Measurements from ENCODE around the gene RITA1. TPM values are rescaled to one million over a fixed set of nuclear protein-coding genes. Genes with fewer than 3 reads are reported as not detected.

The RITA1 gene
- polyA plus RNA-seq, 1 donor, result 13.8 TPM

DNA sequence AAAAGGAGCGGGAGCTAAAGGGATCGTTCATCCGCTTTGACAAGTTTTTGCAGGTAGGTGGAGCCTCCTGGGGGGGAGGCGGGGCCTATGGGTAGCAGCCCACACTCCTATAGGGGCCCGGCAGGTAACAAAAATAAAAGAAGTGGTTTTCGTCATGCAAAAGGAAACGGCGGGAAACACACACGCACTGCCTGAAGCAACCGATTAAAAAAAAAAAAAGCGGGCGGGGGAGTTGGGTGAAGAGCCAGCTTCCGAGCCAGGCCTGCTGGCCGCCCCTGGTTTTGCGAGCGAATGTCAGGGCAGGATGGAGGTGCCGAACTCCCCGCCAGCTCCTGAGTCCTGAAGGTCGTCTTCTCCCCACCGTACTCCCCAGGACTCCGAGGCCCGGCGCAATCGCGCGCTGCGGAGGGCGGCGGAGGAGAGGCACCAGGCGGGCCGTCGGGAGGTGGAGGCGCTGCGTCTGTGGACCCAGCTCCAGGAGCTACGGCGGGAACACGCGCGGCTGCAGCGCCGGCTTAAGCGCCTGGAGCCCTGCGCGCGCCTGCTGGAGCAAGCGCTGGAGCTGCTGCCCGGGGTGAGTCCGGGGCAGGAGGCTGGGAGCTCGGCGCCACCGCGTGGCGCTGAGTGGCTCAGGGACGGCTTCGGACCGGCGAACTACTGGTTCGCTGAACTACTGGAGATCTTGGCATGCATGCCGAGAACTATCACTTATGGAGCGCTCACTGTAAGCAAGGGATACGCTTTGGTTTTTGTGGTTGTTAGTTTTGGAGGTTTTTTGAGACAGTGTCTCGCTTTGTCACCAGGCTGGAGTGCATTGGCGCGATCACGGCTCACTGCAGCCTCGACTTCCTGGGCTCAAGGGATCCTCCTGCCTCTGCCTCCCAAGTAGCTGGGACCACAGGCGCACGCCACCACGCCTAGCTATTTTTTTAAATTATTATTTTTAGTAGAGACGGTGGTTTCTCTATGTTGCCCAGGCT lies 32.4 kb upstream of the RITA1 start:
- peaks cover 66% of the 10 kb centered on the region for H3K27me3 ChIP-seq (ENCODE audit: control insufficient read depth, insufficient read depth, low read length)
- 0% methylated on average over 5 of the region's 70 CpGs for WGBS (ENCODE audit: insufficient coverage, low lambda C conversion rate)
- no peak overlapping the region for H3K27ac ChIP-seq (ENCODE audit: low read length)
- DNase-seq, result peak; percentile 58 to 66
- peaks cover 5% of the 10 kb centered on the region for H3K4me1 ChIP-seq (ENCODE audit: control insufficient read depth, insufficient read depth, low read length)
- H3K9me3 ChIP-seq (ENCODE audit: control insufficient read depth, low read depth, low read length), result no peaks in the 10 kb centered on the region
- H3K36me3 ChIP-seq (ENCODE audit: control insufficient read depth, insufficient read depth, low read length), result peaks cover 9% of the 10 kb centered on the region
- H3K4me3 ChIP-seq (ENCODE audit: low read length), result peak overlapping the region; percentile 4

DNA sequence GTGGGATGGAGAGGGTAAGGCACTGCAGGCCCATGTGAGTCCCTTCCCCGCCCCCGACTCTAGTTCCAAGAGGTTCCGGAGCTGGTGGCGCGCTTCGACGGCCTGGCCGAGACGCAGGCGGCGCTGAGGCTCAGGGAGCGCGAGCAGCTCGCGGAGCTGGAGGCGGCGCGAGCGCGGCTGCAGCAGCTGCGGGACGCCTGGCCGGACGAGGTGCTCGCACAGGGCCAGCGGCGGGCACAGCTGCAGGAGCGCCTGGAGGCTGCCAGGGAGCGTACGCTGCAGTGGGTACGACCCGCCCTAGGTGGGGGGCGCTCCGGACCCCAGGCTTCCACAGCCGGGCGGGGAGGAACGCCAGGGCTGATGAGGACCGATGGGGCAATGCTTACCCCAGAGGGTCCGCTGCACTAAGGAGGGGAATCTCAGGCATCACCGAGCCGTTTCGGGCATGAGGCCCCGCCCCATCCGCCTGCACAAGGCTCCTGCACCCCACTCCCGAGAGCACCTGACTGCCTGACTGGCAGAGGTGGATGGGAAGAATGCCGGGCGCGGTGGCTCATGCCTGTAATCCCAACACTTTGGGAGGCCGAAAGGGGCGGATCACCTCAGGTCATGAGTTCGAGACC lies 31.1 kb upstream of the RITA1 start:
- peaks cover 20% of the 10 kb centered on the region for H3K36me3 ChIP-seq (ENCODE audit: control insufficient read depth, insufficient read depth, low read length)

DNA sequence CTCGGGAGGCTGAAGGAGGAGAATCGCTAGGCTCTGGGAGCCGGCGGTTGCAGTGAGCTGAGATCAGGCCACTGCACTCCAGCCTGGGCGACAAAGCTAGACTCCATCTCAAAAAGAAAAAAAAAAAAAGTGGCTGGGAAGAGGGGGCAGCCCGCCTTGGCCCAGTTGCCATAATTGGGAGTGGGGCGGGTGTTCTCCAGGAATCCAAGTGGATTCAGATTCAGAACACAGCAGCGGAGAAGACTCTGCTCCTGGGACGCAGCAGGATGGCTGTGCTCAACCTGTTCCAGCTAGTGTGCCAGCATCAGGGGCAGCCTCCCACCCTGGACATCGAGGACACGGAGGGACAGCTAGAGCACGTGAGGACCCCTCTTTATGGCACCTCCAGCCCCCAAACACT lies 30.5 kb upstream of the RITA1 start:
- no peak for DNase-seq
- H3K4me1 ChIP-seq (ENCODE audit: control insufficient read depth, insufficient read depth, low read length), result no peaks in the 10 kb centered on the region
- peaks cover 57% of the 10 kb centered on the region for H3K27me3 ChIP-seq (ENCODE audit: control insufficient read depth, insufficient read depth, low read length)
- H3K27ac ChIP-seq (ENCODE audit: low read length), result no peak overlapping the region
- no peaks in the 10 kb centered on the region for H3K9me3 ChIP-seq (ENCODE audit: control insufficient read depth, low read depth, low read length)
- H3K36me3 ChIP-seq (ENCODE audit: control insufficient read depth, insufficient read depth, low read length), result peaks cover 26% of the 10 kb centered on the region
- WGBS (ENCODE audit: insufficient coverage, low lambda C conversion rate), result no CpG with 5 or more reads among the region's 12 CpGs
- no peak overlapping the region for H3K4me3 ChIP-seq (ENCODE audit: low read length)

More for the DNA sequence above, 31.1 kb upstream of the RITA1 start:
- Histone ChIP-seq H3K27ac (ENCODE audit: low read length) (no peak overlapping the region), H3K9me3 (ENCODE audit: control insufficient read depth, low read depth, low read length) (no peaks in the 10 kb centered on the region), H3K4me1 (ENCODE audit: control insufficient read depth, insufficient read depth, low read length) (peaks cover 3% of the 10 kb centered on the region), H3K27me3 (ENCODE audit: control insufficient read depth, insufficient read depth, low read length) (peaks cover 63% of the 10 kb centered on the region), H3K4me3 (ENCODE audit: low read length) (no peak overlapping the region)
- DNase-seq, result no peak
- no CpG with 5 or more reads among the region's 51 CpGs for WGBS (ENCODE audit: insufficient coverage, low lambda C conversion rate)

DNA sequence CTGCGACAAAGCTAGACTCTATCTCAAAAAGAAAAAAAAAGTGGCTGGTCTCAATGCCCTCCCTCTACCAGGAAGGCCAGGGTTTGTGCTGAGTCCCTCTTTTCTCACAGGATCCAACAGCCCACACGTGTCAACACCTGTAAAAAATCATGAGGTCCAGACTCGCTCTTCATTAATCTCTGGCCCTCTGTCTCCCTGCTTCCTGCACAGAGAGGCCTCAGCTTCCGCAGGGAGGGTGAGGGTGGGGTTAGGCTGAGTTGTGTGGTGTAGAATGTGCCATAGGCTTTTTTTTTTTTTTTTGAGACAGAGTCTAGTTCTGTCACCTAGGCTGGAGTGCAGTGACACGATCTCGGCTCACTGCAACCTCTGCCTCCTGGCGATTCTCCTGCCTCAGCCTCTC lies 29.9 kb upstream of the RITA1 start:
- Histone ChIP-seq H3K4me1 (ENCODE audit: control insufficient read depth, insufficient read depth, low read length) (no peaks in the 10 kb centered on the region), H3K27me3 (ENCODE audit: control insufficient read depth, insufficient read depth, low read length) (peaks cover 52% of the 10 kb centered on the region), H3K36me3 (ENCODE audit: control insufficient read depth, insufficient read depth, low read length) (peaks cover 32% of the 10 kb centered on the region), H3K4me3 (ENCODE audit: low read length) (no peak overlapping the region), H3K9me3 (ENCODE audit: control insufficient read depth, low read depth, low read length) (no peaks in the 10 kb centered on the region), H3K27ac (ENCODE audit: low read length) (no peak overlapping the region)
- WGBS (ENCODE audit: insufficient coverage, low lambda C conversion rate), result no CpG with 5 or more reads among the region's 7 CpGs
- DNase-seq, result no peak

DNA sequence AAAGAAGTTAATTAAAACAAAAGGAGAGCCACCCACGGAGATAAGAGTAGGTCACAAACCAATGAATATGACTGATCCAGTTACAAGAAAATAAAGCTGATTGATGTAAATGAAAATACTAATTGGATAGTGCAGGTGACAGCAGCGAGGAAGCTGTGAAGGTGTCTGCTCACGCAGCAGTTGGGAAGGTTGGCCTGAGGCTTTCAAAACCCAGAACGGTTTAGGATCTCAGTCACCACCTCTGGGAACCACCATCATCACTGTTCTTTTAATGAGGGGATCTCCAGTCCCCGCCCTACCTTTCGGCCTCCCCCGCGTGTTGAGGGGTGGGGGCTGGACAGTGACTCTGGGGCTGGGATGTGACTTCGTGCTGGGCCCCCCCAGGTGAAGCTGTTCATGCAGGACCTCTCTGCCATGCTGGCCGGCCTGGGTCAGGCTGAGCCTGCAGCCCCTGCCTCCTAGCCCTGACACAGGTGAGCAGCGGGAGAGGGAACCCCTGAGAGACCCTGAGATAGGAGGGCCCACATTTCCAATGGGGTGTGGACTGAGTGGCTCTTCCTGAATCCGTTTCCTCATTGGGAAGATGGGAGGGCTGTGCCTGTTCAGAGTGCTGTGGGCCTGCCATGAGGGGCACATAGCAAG lies 28.2 kb upstream of the RITA1 start:
- H3K4me3 ChIP-seq (ENCODE audit: low read length), result no peak overlapping the region
- no peak for DNase-seq
- H3K27ac ChIP-seq (ENCODE audit: low read length), result no peak overlapping the region
- 100% methylated on average over 1 of the region's 12 CpGs for WGBS (ENCODE audit: insufficient coverage, low lambda C conversion rate)
- peaks cover 37% of the 10 kb centered on the region for H3K27me3 ChIP-seq (ENCODE audit: control insufficient read depth, insufficient read depth, low read length)
- no peaks in the 10 kb centered on the region for H3K9me3 ChIP-seq (ENCODE audit: control insufficient read depth, low read depth, low read length)
- H3K36me3 ChIP-seq (ENCODE audit: control insufficient read depth, insufficient read depth, low read length), result peaks cover 47% of the 10 kb centered on the region
- no peaks in the 10 kb centered on the region for H3K4me1 ChIP-seq (ENCODE audit: control insufficient read depth, insufficient read depth, low read length)

DNA sequence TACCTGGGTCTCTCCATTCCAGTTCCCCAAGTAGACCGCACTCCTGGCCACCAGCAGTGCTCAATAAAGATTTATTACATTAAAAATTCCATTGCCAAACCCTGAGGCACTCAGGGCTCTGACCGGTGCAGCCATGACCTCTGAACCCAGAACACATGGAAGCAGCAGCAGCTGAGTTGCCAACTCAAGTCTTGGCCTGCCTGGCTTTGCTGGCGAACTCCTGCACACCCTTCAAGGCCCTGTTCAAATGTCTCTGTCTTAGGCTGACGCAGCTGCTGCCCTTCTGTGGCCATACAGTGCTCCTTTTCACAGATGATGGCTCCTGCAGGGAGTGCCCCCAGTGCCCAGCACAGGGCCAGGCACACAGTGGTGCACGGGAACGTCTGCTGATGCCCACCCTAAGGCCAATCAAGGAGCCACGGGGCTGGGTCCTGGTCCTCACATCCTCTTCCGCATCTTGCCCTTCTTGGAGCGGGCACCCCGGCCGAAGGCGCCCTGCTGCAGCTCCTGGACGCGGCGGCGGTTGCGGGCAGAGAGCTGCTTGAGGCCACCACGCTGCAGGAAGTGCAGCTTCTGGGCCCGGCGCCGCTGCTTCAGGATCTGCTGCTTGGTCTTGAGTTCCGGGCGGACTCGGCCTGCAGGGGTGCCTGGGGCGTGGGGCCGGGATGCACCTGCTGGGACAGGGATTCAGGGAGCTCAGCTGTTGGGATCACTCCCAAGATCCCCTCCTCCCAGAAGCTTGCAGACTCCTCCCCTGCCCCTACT lies 26.9 kb upstream of the RITA1 start:
- peaks cover 60% of the 10 kb centered on the region for H3K36me3 ChIP-seq (ENCODE audit: control insufficient read depth, insufficient read depth, low read length)
- peaks cover 24% of the 10 kb centered on the region for H3K27me3 ChIP-seq (ENCODE audit: control insufficient read depth, insufficient read depth, low read length)
- no peak for DNase-seq

DNA sequence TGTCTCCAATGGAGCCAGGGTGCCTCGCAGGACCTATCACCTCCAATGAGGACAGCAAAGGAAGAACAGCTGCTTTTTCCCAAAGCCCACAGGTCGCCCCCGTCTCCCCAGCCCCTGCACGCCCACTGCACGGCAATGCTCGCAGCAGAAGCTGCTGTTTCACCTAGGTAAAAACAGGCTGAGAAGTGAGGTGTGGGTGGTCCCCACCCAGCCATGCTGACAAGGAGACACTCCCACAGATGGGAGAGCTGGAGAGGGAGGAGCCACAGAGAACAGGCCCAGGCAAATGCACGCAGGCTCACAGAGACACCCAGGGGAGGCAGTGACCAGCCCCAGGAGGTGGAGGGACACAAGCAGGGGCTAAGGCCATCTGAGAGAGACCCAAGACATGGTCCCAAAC lies 25.6 kb upstream of the RITA1 start:
- Histone ChIP-seq H3K27ac (ENCODE audit: low read length) (no peak overlapping the region), H3K27me3 (ENCODE audit: control insufficient read depth, insufficient read depth, low read length) (peaks cover 11% of the 10 kb centered on the region), H3K9me3 (ENCODE audit: control insufficient read depth, low read depth, low read length) (no peaks in the 10 kb centered on the region), H3K36me3 (ENCODE audit: control insufficient read depth, insufficient read depth, low read length) (peaks cover 66% of the 10 kb centered on the region), H3K4me1 (ENCODE audit: control insufficient read depth, insufficient read depth, low read length) (no peaks in the 10 kb centered on the region), H3K4me3 (ENCODE audit: low read length) (no peak overlapping the region)
- no peak for DNase-seq
- no CpG with 5 or more reads among the region's 7 CpGs for WGBS (ENCODE audit: insufficient coverage, low lambda C conversion rate)

More for the DNA sequence above, 26.9 kb upstream of the RITA1 start:
- no peak overlapping the region for H3K27ac ChIP-seq (ENCODE audit: low read length)
- no CpG with 5 or more reads among the region's 26 CpGs for WGBS (ENCODE audit: insufficient coverage, low lambda C conversion rate)
- H3K4me3 ChIP-seq (ENCODE audit: low read length), result no peak overlapping the region
- H3K4me1 ChIP-seq (ENCODE audit: control insufficient read depth, insufficient read depth, low read length), result no peaks in the 10 kb centered on the region
- H3K9me3 ChIP-seq (ENCODE audit: control insufficient read depth, low read depth, low read length), result no peaks in the 10 kb centered on the region

DNA sequence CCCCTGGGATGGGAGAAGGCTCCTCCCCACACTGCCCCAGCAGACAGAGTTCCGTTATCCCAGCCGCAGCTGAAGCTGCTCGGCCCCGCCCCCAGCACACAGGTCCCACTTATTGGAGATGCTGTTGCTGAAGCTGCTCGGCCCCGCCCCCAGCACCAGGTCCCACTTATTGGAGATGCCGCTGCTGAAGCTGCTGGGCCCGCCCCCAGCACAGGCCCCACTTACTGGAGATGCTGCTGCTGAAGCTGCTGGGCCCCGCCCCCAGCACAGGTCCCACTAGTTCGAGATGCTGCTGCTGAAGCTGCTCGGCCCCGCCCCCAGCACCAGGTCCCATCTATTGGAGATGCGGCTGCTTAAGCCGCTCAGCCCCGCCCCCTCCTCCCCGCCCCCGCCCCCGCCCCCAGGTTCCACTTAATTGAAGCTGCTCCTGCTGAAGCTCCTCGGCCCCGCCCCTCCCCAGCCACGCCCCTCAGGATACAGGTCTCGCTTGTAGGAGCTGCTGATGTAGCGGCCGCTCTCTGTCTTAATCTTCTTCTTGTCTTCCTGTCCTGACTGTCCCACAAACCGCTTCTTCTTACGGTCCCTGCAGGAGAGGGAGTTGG lies 24.0 kb upstream of the RITA1 start:
- no peak for DNase-seq
- peaks cover 80% of the 10 kb centered on the region for H3K36me3 ChIP-seq (ENCODE audit: control insufficient read depth, insufficient read depth, low read length)
- no CpG with 5 or more reads among the region's 26 CpGs for WGBS (ENCODE audit: insufficient coverage, low lambda C conversion rate)

DNA sequence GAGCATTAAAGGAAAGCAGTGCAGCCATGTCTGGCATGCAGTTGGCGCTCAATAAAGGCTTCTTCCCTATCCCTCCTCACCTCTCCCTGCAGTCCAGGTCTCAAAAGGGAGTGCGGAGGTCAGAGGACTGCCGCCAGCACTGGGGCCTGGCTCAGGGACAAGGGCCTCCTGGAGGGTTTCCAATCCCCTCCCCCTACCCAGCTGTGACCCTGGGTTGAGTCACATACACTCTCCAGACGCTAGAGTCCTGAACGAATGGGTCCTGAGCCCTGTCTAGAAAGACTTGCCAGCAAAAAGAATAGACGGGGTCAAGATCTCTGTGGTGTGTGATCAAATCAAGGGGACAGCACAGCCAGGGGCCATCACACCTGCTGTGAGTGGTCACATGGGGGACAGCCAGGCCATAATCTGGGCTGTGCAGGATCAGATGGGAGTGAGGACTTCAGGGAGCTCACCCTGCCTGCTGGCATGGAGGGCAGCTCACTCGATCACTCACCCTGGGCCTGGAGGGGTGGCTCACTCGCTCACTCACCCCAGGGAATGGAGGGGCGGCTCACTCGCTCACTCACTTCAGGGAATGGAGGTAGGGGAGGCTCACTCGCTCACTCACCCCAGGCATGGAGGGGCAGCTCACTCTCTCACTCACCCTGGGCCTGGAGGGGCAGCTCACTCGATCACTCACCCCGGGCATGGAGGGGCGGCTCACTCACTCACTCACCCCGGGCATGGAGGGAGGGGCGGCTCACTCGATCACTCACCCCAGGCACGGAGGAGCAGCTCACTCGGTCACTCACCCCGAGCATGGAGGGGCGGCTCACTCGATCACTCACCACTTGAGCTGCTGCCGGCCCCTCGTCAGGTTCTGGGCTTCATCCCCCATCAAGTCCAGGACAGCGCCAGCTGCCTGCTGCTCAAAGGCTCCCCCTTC lies 23.2 kb upstream of the RITA1 start:
- H3K36me3 ChIP-seq (ENCODE audit: control insufficient read depth, insufficient read depth, low read length), result peaks cover 83% of the 10 kb centered on the region
- no peak overlapping the region for H3K4me3 ChIP-seq (ENCODE audit: low read length)
- no peaks in the 10 kb centered on the region for H3K9me3 ChIP-seq (ENCODE audit: control insufficient read depth, low read depth, low read length)
- H3K27ac ChIP-seq (ENCODE audit: low read length), result no peak overlapping the region
- no CpG with 5 or more reads among the region's 25 CpGs for WGBS (ENCODE audit: insufficient coverage, low lambda C conversion rate)
- H3K4me1 ChIP-seq (ENCODE audit: control insufficient read depth, insufficient read depth, low read length), result no peaks in the 10 kb centered on the region
- no peaks in the 10 kb centered on the region for H3K27me3 ChIP-seq (ENCODE audit: control insufficient read depth, insufficient read depth, low read length)
- DNase-seq, result no peak

More for the DNA sequence above, 24.0 kb upstream of the RITA1 start:
- Histone ChIP-seq H3K4me1 (ENCODE audit: control insufficient read depth, insufficient read depth, low read length) (no peaks in the 10 kb centered on the region), H3K4me3 (ENCODE audit: low read length) (no peak overlapping the region), H3K27me3 (ENCODE audit: control insufficient read depth, insufficient read depth, low read length) (no peaks in the 10 kb centered on the region), H3K9me3 (ENCODE audit: control insufficient read depth, low read depth, low read length) (no peaks in the 10 kb centered on the region), H3K27ac (ENCODE audit: low read length) (no peak overlapping the region)
